Caco-2 (cell line): Measurements from ENCODE around the gene CXCR4. TPM values are rescaled to one million over a fixed set of nuclear protein-coding genes. Genes with fewer than 3 reads are reported as not detected.

Experiments
- BruUV-seq: library from RNA; stranded (reverse); fragments of 400-500 nt; replicated peaks from 2 replicates; lab custom pipeline; 2021; lab: Mats Ljungman, UMichigan
- CTCF ChIA-PET: fragments of 300-600 bp; sonication (Branson Sonifier 250); formaldehyde crosslinking; loops from one replicate; lab custom pipeline; 2022; ENCODE audit warnings: antibody characterized with exemption; lab: Charles Lee
- POLR2A ChIA-PET: fragments of 300-600 bp; sonication (Branson Sonifier 250); formaldehyde crosslinking; loops from one replicate; lab custom pipeline; 2022; ENCODE audit warnings: antibody characterized with exemption; lab: Charles Lee
- DNase-seq, 2 experiments: peaks; one replicate each; pipeline versions ENCODE4 v3.0.0 to v3.0.0-alpha.2; 2020 to 2022
- H3K27me3 ChIP-seq: replicated peaks from 2 replicates; pipeline ENCODE4 v1.6.0; 2011; ENCODE audit warnings: low read length; ENCODE audit not compliant: control insufficient read depth, insufficient read depth
- H3K36me3 ChIP-seq: 2 replicates; pipeline ENCODE4 v1.5.1; 2011; ENCODE audit warnings: low read length; ENCODE audit not compliant: control insufficient read depth, insufficient read depth
- H3K4me1 ChIP-seq: fragments of 250-450 bp; sonication (Bioruptor Pico); 2 replicates; pipeline ENCODE4 v1.5.1; 2020; ENCODE audit warnings: mild to moderate bottlenecking
- H3K4me3 ChIP-seq: 2 replicates; pipeline ENCODE4 v1.5.1; 2011; ENCODE audit warnings: low read depth, mild to moderate bottlenecking, control low read depth, low read length
- H3K9me3 ChIP-seq: fragments of 250-450 bp; sonication (Bioruptor Pico); 2 replicates; pipeline ENCODE4 v1.5.1; 2020; ENCODE audit warnings: mild to moderate bottlenecking, moderate library complexity
- H3K27ac Mint-ChIP-seq: one replicate; pipeline ENCODE4 v1.8.0; 2022; ENCODE audit warnings: mixed read lengths; ENCODE audit not compliant: unreplicated experiment
- H3K27me3 Mint-ChIP-seq: one replicate; pipeline ENCODE4 v1.8.0; 2022; ENCODE audit warnings: mixed read lengths; ENCODE audit not compliant: insufficient read depth, unreplicated experiment
- H3K36me3 Mint-ChIP-seq: one replicate; pipeline ENCODE4 v1.8.0; 2022; ENCODE audit warnings: mild to moderate bottlenecking, mixed read lengths; ENCODE audit not compliant: insufficient read depth, unreplicated experiment
- H3K4me1 Mint-ChIP-seq: one replicate; pipeline ENCODE4 v1.8.0; 2022; ENCODE audit warnings: low read depth, mixed read lengths; ENCODE audit not compliant: unreplicated experiment
- H3K4me3 Mint-ChIP-seq: one replicate; pipeline ENCODE4 v1.8.0; 2022; ENCODE audit warnings: mild to moderate bottlenecking, moderate library complexity, mixed read lengths; ENCODE audit not compliant: unreplicated experiment
- H3K9me3 Mint-ChIP-seq: one replicate; pipeline ENCODE4 v1.8.0; 2022; ENCODE audit warnings: mixed read lengths; ENCODE audit not compliant: unreplicated experiment
- CTCF ChIP-seq, 2 experiments: fragments of 200-600 bp in 1 of 2; IDR thresholded peaks; 1 replicate in 1 of 2; 2 replicates in 1 of 2; pipeline versions ENCODE4 v1.5.1 to v1.8.0; 2011 to 2022; ENCODE audit warnings: antibody characterized with exemption in 1 of 2, control low read depth in 1 of 2, inconsistent platforms in 1 of 2, low read depth in 1 of 2, low read length in 1 of 2, mild to moderate bottlenecking in 1 of 2, moderate library complexity in 1 of 2; ENCODE audit not compliant: insufficient read depth in 1 of 2, severe bottlenecking in 1 of 2, unreplicated experiment in 1 of 2
- intact Hi-C: fragments of 100-400 bp; cut with micrococcal nuclease; formaldehyde crosslinking; loops from one replicate; pipeline ENCODE4 v1.10.0; 2022; ENCODE audit not compliant: unreplicated experiment
- total RNA-seq: library from RNA; stranded (reverse); gene quantifications from 2 replicates; pipeline ENCODE4 v1.2.3, GENCODE V29; 2022

CXCR4 gene
- total RNA-seq, 1 experiment from 2014 or later, result 1.4 TPM

DNA sequence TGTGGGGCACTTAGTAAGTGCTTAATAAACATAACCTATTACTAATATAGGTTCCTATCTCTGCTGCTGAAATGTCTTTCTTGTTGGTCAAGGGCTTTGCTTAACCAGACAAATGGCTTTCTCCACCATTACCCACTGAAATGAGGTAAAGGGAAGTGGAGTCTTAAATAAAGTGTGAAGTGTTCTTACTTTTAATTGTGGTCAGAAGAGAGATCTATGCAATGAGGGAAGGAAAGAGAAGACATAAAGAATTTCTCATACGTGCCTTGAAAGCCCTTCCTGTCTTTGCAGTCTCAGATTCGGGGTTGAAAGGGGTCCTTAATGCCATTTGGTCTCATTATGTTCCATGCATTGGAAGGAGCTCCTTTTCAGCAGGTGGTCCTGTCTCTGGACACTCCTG, 6.9 kb upstream of the CXCR4 start:
- no TSS peak for BruUV-seq
- Histone ChIP-seq H3K27me3 (peaks cover 2% of the 10 kb centered on the region; the same call in 1 of the 2 replicates), H3K36me3 (no peaks in the 10 kb centered on the region), H3K4me3 (no peak overlapping the region), H3K9me3 (no peaks in the 10 kb centered on the region), H3K4me1 (no peaks in the 10 kb centered on the region; the same call in 1 of the 2 replicates)
- Mint-ChIP-seq H3K27ac (no peak overlapping the region), H3K4me1 (peaks cover 10% of the 10 kb centered on the region), H3K4me3 (no peak overlapping the region), H3K9me3 (no peaks in the 10 kb centered on the region), H3K36me3 (no peaks in the 10 kb centered on the region), H3K27me3 (peaks cover 18% of the 10 kb centered on the region)
- no peak for TF ChIP-seq CTCF (IDR thresholded peaks at IDR 0.05; ENCODE audit: insufficient read depth in 1 of 2, low read depth in 1 of 2, low read length in 1 of 2, severe bottlenecking in 1 of 2, unreplicated experiment in 1 of 2)
- no peak for DNase-seq
- ChIA-PET CTCF (interaction anchor here (0.6 kb wide), 1 partner anchor 339 kb away, joined by 3 read pairs; no protein-coding TSS in a partner anchor), POLR2A (no interaction called here)
- intact Hi-C loops, result no loop called here

GRCh38 chr2:136122661-136123060, 4.7 kb upstream of the CXCR4 start:
- Mint-ChIP-seq H3K36me3 (no peaks in the 10 kb centered on the region), H3K4me3 (no peak overlapping the region), H3K9me3 (no peaks in the 10 kb centered on the region), H3K27me3 (peaks cover 21% of the 10 kb centered on the region), H3K4me1 (no peaks in the 10 kb centered on the region), H3K27ac (no peak overlapping the region)
- ChIA-PET POLR2A (no interaction called here), CTCF (no interaction called here)
- Histone ChIP-seq H3K27me3 (peaks cover 4% of the 10 kb centered on the region), H3K4me1 (no peaks in the 10 kb centered on the region; the same call in 1 of the 2 replicates), H3K4me3 (no peak overlapping the region), H3K36me3 (no peaks in the 10 kb centered on the region), H3K9me3 (no peaks in the 10 kb centered on the region)
- intact Hi-C loops, result no loop called here
- TF ChIP-seq CTCF (IDR thresholded peaks at IDR 0.05; ENCODE audit: insufficient read depth in 1 of 2, low read depth in 1 of 2, low read length in 1 of 2, severe bottlenecking in 1 of 2, unreplicated experiment in 1 of 2), result no peak
- BruUV-seq, result no TSS peak
- no peak for DNase-seq

GRCh38 chr2:136121204-136121910, 3.4 kb upstream of the CXCR4 start:
- Mint-ChIP-seq H3K4me1 (no peaks in the 10 kb centered on the region), H3K27ac (no peak overlapping the region), H3K36me3 (no peaks in the 10 kb centered on the region), H3K27me3 (peaks cover 18% of the 10 kb centered on the region), H3K4me3 (no peak overlapping the region), H3K9me3 (no peaks in the 10 kb centered on the region)
- CTCF ChIA-PET, result no interaction called here
- POLR2A ChIA-PET, result no interaction called here
- Histone ChIP-seq H3K9me3 (no peaks in the 10 kb centered on the region), H3K36me3 (no peaks in the 10 kb centered on the region), H3K27me3 (peaks cover 5% of the 10 kb centered on the region), H3K4me1 (peaks cover 3% of the 10 kb centered on the region; the same call in 1 of the 2 replicates), H3K4me3 (no peak overlapping the region)
- DNase-seq, result no peak
- BruUV-seq, result no TSS peak
- intact Hi-C loops, result no loop called here
- TF ChIP-seq CTCF (IDR thresholded peaks at IDR 0.05; ENCODE audit: insufficient read depth in 1 of 2, low read depth in 1 of 2, low read length in 1 of 2, severe bottlenecking in 1 of 2, unreplicated experiment in 1 of 2), result no peak
